K562 (cell line): ENCODE results near the gene GARIN1A. TPM values are rescaled to one million over a fixed set of nuclear protein-coding genes. Genes with fewer than 3 reads are reported as not detected.

Experiments
- DIDO1 ChIP-seq: fragments of 450-650 bp; IDR thresholded peaks from 2 replicates; pipeline ENCODE4 v1.6.1; 2016; ENCODE audit warnings: low read depth, missing biosample characterization, missing genetic modification characterization
- ETV5 ChIP-seq: sonication (generic); formaldehyde crosslinking; IDR thresholded peaks from 2 replicates; pipeline ENCODE4 v1.4.0; 2020; ENCODE audit warnings: low read depth, mild to moderate bottlenecking, missing genetic modification reagents
- MTA1 ChIP-seq: fragments of 450-650 bp; IDR thresholded peaks from 2 replicates; pipeline ENCODE4 v1.6.1; 2017; ENCODE audit warnings: borderline replicate concordance
- MTA3 ChIP-seq: fragments of 450-650 bp; formaldehyde crosslinking; IDR thresholded peaks from 2 replicates; pipeline ENCODE4 v1.6.1; 2017; ENCODE audit warnings: mild to moderate bottlenecking, borderline replicate concordance
- NONO ChIP-seq, 2 experiments: fragments of 200-400 bp in 1 of 2; fragments of 450-650 bp in 1 of 2; formaldehyde crosslinking in 1 of 2; IDR thresholded peaks; 2 replicates each; pipeline ENCODE4 v1.6.1; 2017; ENCODE audit warnings: low read depth in 2 of 2, mild to moderate bottlenecking in 2 of 2, moderate library complexity in 2 of 2, low read length in 1 of 2
- NR3C1 ChIP-seq: sonication (generic); formaldehyde crosslinking; IDR thresholded peaks from 2 replicates; pipeline ENCODE4 v1.8.1; 2022; ENCODE audit warnings: missing genetic modification reagents
- polyA plus RNA-seq, 8 experiments: library from polyadenylated mRNA; depleted of rRNA in 4 of 8; stranded (reverse) in 5 of 8; unstranded in 3 of 8; fragments of >200 nt; fragmentation: Nextera tagmentation in 2 of 8; fragmentation: Illumina TruSeq in 1 of 8; extraction: Ambion mirVana in 2 of 8; extraction: Trizol in 1 of 8; gene quantifications; 2 replicates each; pipeline versions ENCODE4 v1.2.1 to v1.2.3, GENCODE V29; 2011 to 2014; ENCODE audit warnings: inconsistent platforms in 1 of 8, missing spikeins in 1 of 8
- total RNA-seq, 7 experiments: library from RNA; depleted of rRNA in 6 of 7; stranded (reverse); fragments of >200 nt in 6 of 7; fragmentation: Illumina TruSeq in 2 of 7; extraction: Trizol in 2 of 7; gene quantifications; 2 replicates each; pipeline versions ENCODE4 v1.2.1 to v1.2.3, GENCODE V29; 2011 to 2021; ENCODE audit warnings: low replicate concordance in 1 of 7
- TF ChIP-seq, protein P1 (sequence below), 2 experiments: fragments of 450-650 bp; formaldehyde crosslinking in 1 of 2; IDR thresholded peaks; 2 replicates each; pipeline versions ENCODE4 v1.4.0 to v1.6.1; 2014 to 2020; ENCODE audit warnings: mild to moderate bottlenecking in 2 of 2, borderline replicate concordance in 1 of 2, low read depth in 1 of 2
- TF ChIP-seq, protein P2 (sequence below): fragments of 250-450 bp; sonication (Bioruptor Pico); IDR thresholded peaks from 2 replicates; pipeline ENCODE4 v1.5.0; 2020; ENCODE audit warnings: mild to moderate bottlenecking
- TF ChIP-seq, protein P3 (sequence below), 3 experiments: IDR thresholded peaks in 2 of 3; conservative IDR thresholded peaks in 1 of 3; 2 replicates each; pipeline ENCODE4 v1.5.1; 2011 to 2012; ENCODE audit warnings: low read length in 3 of 3, mild to moderate bottlenecking in 3 of 3, control low read depth in 2 of 3, improper control_type of control experiment in 1 of 3, inconsistent platforms in 1 of 3, low read depth in 1 of 3, mixed read lengths in 1 of 3, moderate library complexity in 1 of 3; ENCODE audit not compliant: insufficient read depth in 2 of 3
- TF ChIP-seq, protein P4 (sequence below), 2 experiments: IDR thresholded peaks; 2 replicates each; pipeline ENCODE4 v1.6.1; 2011; ENCODE audit warnings: borderline replicate concordance in 1 of 2, control low read depth in 1 of 2, low read depth in 1 of 2, low read length in 1 of 2, mild to moderate bottlenecking in 1 of 2, mixed read lengths in 1 of 2, moderate library complexity in 1 of 2; ENCODE audit not compliant: insufficient read depth in 1 of 2, insufficient read length in 1 of 2, poor library complexity in 1 of 2, severe bottlenecking in 1 of 2; ENCODE audit errors: extremely low read depth in 1 of 2
- TF ChIP-seq, protein P5 (sequence below): fragments of 250-450 bp; sonication (Bioruptor Pico); IDR thresholded peaks from 2 replicates; pipeline ENCODE4 v1.4.0; 2020; ENCODE audit warnings: borderline replicate concordance

Gene GARIN1A
- total and polyA plus RNA-seq, 9 of the 15 experiments (the other 6 are each of a cell fraction or from before 2014, with no cell fraction given), result 0.01 to 0.41 (median 0.04) TPM; not detected in 3

DNA sequence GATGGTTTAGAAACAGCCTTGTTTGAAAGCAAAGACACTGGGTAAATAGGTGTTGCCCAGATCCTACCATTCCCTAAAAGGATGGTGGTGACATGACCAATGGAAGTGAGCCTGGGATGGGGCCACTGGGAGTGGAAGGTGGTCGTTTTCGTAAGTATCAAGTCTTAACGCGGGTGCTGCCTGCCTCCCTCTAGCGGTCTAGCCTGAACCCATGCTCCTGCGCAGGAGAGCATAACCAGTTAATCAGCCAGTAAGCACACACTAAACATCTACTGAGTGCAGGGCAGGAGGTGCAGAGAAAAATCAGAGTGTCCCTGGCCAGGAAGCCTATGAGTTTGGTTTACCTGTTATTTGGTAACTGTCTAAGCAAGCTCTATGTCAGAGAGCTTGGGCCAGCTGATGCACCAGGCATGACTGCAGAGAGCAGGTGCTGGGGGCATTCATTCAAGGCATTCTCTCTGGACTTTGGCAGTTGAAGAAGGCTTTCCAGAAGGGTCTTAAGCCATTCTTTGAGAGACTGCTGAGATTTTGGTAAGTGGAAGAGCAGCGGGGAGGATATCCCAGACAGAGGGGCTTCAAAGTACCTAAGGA lies 930 bp downstream of the GARIN1A start (continued):
- TF ChIP-seq ETV5 (CRISPR knock-in tag), result no peak
- TF ChIP-seq, protein P1, sequence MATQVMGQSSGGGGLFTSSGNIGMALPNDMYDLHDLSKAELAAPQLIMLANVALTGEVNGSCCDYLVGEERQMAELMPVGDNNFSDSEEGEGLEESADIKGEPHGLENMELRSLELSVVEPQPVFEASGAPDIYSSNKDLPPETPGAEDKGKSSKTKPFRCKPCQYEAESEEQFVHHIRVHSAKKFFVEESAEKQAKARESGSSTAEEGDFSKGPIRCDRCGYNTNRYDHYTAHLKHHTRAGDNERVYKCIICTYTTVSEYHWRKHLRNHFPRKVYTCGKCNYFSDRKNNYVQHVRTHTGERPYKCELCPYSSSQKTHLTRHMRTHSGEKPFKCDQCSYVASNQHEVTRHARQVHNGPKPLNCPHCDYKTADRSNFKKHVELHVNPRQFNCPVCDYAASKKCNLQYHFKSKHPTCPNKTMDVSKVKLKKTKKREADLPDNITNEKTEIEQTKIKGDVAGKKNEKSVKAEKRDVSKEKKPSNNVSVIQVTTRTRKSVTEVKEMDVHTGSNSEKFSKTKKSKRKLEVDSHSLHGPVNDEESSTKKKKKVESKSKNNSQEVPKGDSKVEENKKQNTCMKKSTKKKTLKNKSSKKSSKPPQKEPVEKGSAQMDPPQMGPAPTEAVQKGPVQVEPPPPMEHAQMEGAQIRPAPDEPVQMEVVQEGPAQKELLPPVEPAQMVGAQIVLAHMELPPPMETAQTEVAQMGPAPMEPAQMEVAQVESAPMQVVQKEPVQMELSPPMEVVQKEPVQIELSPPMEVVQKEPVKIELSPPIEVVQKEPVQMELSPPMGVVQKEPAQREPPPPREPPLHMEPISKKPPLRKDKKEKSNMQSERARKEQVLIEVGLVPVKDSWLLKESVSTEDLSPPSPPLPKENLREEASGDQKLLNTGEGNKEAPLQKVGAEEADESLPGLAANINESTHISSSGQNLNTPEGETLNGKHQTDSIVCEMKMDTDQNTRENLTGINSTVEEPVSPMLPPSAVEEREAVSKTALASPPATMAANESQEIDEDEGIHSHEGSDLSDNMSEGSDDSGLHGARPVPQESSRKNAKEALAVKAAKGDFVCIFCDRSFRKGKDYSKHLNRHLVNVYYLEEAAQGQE (IDR thresholded peaks at IDR 0.05; ENCODE audit: borderline replicate concordance), result peak; percentile 43; the same call in 1 of the 2 replicates
- TF ChIP-seq, protein P1 (CRISPR knock-in tag; IDR thresholded peaks at IDR 0.05; ENCODE audit: low read depth), result no peak
- TF ChIP-seq, protein P2, sequence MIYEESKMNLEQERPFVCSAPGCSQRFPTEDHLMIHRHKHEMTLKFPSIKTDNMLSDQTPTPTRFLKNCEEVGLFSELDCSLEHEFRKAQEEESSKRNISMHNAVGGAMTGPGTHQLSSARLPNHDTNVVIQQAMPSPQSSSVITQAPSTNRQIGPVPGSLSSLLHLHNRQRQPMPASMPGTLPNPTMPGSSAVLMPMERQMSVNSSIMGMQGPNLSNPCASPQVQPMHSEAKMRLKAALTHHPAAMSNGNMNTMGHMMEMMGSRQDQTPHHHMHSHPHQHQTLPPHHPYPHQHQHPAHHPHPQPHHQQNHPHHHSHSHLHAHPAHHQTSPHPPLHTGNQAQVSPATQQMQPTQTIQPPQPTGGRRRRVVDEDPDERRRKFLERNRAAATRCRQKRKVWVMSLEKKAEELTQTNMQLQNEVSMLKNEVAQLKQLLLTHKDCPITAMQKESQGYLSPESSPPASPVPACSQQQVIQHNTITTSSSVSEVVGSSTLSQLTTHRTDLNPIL (CRISPR knock-in tag), result no peak
- 0 out of 2 replicates have a peak, but pooled peaks have one; percentile 32 for TF ChIP-seq DIDO1 (tag)
- no peak for TF ChIP-seq NONO (IDR thresholded peaks at IDR 0.05; ENCODE audit: low read depth in 2 of 2, low read length in 1 of 2)
- TF ChIP-seq, protein P3, sequence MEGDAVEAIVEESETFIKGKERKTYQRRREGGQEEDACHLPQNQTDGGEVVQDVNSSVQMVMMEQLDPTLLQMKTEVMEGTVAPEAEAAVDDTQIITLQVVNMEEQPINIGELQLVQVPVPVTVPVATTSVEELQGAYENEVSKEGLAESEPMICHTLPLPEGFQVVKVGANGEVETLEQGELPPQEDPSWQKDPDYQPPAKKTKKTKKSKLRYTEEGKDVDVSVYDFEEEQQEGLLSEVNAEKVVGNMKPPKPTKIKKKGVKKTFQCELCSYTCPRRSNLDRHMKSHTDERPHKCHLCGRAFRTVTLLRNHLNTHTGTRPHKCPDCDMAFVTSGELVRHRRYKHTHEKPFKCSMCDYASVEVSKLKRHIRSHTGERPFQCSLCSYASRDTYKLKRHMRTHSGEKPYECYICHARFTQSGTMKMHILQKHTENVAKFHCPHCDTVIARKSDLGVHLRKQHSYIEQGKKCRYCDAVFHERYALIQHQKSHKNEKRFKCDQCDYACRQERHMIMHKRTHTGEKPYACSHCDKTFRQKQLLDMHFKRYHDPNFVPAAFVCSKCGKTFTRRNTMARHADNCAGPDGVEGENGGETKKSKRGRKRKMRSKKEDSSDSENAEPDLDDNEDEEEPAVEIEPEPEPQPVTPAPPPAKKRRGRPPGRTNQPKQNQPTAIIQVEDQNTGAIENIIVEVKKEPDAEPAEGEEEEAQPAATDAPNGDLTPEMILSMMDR (IDR thresholded peaks at IDR 0.05 in 2 of 3, conservative IDR thresholded peaks at IDR 0.05 in 1 of 3; ENCODE audit: insufficient read depth in 2 of 3, low read depth in 1 of 3, low read length in 3 of 3), result peak; percentile 73 to 90 (median 81)
- no peak for TF ChIP-seq MTA1
- TF ChIP-seq, protein P4, sequence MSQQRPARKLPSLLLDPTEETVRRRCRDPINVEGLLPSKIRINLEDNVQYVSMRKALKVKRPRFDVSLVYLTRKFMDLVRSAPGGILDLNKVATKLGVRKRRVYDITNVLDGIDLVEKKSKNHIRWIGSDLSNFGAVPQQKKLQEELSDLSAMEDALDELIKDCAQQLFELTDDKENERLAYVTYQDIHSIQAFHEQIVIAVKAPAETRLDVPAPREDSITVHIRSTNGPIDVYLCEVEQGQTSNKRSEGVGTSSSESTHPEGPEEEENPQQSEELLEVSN (IDR thresholded peaks at IDR 0.05; ENCODE audit: borderline replicate concordance in 1 of 2, extremely low read depth in 1 of 2, insufficient read depth in 1 of 2, insufficient read length in 1 of 2, low read depth in 1 of 2, low read length in 1 of 2, poor library complexity in 1 of 2, severe bottlenecking in 1 of 2), result no peak
- TF ChIP-seq MTA3, result peak; percentile 25; the same call in 1 of the 2 replicates
- no peak for TF ChIP-seq NR3C1 (CRISPR knock-in tag)
- TF ChIP-seq, protein P5, sequence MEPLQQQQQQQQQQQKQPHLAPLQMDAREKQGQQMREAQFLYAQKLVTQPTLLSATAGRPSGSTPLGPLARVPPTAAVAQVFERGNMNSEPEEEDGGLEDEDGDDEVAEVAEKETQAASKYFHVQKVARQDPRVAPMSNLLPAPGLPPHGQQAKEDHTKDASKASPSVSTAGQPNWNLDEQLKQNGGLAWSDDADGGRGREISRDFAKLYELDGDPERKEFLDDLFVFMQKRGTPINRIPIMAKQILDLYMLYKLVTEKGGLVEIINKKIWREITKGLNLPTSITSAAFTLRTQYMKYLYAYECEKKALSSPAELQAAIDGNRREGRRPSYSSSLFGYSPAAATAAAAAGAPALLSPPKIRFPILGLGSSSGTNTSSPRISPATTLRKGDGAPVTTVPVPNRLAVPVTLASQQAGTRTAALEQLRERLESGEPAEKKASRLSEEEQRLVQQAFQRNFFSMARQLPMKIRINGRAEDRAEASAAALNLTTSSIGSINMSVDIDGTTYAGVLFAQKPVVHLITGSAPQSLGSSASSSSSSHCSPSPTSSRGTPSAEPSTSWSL (CRISPR knock-in tag), result no peak
